ENCODE results near the gene CETP.

The CETP gene

DNA sequence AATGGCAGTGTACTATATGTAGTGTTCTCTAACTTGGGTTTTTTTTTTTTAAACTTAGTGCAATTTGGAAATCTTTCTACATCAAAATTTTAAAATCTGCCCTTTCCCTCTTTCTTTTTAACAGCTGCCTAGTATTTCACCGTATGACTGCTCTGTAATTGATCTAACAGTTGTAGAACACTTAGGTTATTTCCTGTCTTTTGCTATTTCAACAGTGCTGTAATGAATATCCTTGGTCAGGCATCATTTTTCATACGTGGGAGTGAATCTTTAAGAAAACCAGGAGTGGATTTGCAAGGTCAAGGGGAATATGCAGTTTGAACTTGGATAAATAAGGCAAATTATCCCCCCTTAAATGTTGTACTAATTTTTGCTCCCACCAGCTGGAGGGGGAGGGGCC lies 31.5 kb downstream of the CETP start:
- DNase-seq (no peak), ATAC-seq (ENCODE audit: insufficient read depth, low read depth) (no peak)
- no peak for TF ChIP-seq EZH2 (IDR thresholded peaks at IDR 0.05; ENCODE audit: borderline replicate concordance, low read depth, low read length, severe bottlenecking)
- TF ChIP-seq, protein P1, sequence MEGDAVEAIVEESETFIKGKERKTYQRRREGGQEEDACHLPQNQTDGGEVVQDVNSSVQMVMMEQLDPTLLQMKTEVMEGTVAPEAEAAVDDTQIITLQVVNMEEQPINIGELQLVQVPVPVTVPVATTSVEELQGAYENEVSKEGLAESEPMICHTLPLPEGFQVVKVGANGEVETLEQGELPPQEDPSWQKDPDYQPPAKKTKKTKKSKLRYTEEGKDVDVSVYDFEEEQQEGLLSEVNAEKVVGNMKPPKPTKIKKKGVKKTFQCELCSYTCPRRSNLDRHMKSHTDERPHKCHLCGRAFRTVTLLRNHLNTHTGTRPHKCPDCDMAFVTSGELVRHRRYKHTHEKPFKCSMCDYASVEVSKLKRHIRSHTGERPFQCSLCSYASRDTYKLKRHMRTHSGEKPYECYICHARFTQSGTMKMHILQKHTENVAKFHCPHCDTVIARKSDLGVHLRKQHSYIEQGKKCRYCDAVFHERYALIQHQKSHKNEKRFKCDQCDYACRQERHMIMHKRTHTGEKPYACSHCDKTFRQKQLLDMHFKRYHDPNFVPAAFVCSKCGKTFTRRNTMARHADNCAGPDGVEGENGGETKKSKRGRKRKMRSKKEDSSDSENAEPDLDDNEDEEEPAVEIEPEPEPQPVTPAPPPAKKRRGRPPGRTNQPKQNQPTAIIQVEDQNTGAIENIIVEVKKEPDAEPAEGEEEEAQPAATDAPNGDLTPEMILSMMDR (IDR thresholded peaks at IDR 0.05; ENCODE audit: borderline replicate concordance, extremely low read depth, low read length, poor library complexity, severe bottlenecking): no peak
- H3K79me2 ChIP-seq (ENCODE audit: insufficient read depth, low read length): no peaks in the 10 kb centered on the region
- H3K36me3 ChIP-seq (ENCODE audit: insufficient read depth, low read length): no peaks in the 10 kb centered on the region
- H4K20me1 ChIP-seq (ENCODE audit: insufficient read depth, low read length): no peaks in the 10 kb centered on the region
- no peak overlapping the region for H3K27ac ChIP-seq (ENCODE audit: low read length)
- H3K4me1 ChIP-seq (ENCODE audit: insufficient read depth, low read length): peaks cover 18% of the 10 kb centered on the region
- H3K9ac ChIP-seq (ENCODE audit: low read depth, low read length): no peak overlapping the region
- no peak overlapping the region for H2AFZ ChIP-seq (ENCODE audit: low read depth, low read length)
- no peak overlapping the region for H3K4me3 ChIP-seq (ENCODE audit: low read depth in 1 of 2, low read length in 2 of 2)
- H3K27me3 ChIP-seq (ENCODE audit: insufficient read depth, low read length, poor library complexity): no peaks in the 10 kb centered on the region
- no peaks in the 10 kb centered on the region for H3K9me3 ChIP-seq (ENCODE audit: insufficient read depth, low read length, severe bottlenecking)
- H3K4me2 ChIP-seq (ENCODE audit: insufficient read depth, low read length): no peak overlapping the region

DNA sequence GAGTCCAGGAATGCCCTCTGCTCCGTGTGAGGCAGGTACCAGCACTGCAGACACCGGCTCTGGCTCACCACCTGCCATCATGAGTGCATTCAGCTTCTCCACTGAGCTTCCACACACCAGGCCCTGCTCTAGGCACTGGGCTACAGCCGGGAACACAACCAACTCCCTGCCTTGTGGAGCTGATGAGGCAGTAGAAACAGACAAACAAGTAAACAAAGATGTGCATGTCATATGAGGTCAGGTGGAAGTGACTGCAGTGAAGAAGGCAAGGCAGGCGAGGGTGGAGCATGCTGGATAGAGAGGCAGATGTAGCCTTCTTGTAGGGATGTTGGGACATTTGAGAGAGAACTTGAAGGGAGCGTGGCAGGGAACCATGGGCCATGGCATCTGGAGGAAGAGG lies 32.6 kb downstream of the CETP start:
- Histone ChIP-seq H3K9me3 (ENCODE audit: insufficient read depth, low read length, severe bottlenecking) (no peaks in the 10 kb centered on the region), H3K4me1 (ENCODE audit: insufficient read depth, low read length) (peaks cover 10% of the 10 kb centered on the region), H3K36me3 (ENCODE audit: insufficient read depth, low read length) (no peaks in the 10 kb centered on the region), H3K4me3 (ENCODE audit: low read depth in 1 of 2, low read length in 2 of 2) (no peak overlapping the region), H3K79me2 (ENCODE audit: insufficient read depth, low read length) (no peaks in the 10 kb centered on the region), H3K9ac (ENCODE audit: low read depth, low read length) (no peak overlapping the region), H2AFZ (ENCODE audit: low read depth, low read length) (no peak overlapping the region), H3K4me2 (ENCODE audit: insufficient read depth, low read length) (no peak overlapping the region), H4K20me1 (ENCODE audit: insufficient read depth, low read length) (no peaks in the 10 kb centered on the region), H3K27me3 (ENCODE audit: insufficient read depth, low read length, poor library complexity) (no peaks in the 10 kb centered on the region), H3K27ac (ENCODE audit: low read length) (no peak overlapping the region)
- TF ChIP-seq EZH2 (IDR thresholded peaks at IDR 0.05; ENCODE audit: borderline replicate concordance, low read depth, low read length, severe bottlenecking): no peak
- TF ChIP-seq, protein P1 (IDR thresholded peaks at IDR 0.05; ENCODE audit: borderline replicate concordance, extremely low read depth, low read length, poor library complexity, severe bottlenecking): no peak
- no peak for DNase-seq
- no peak for ATAC-seq (ENCODE audit: insufficient read depth, low read depth)

DNA sequence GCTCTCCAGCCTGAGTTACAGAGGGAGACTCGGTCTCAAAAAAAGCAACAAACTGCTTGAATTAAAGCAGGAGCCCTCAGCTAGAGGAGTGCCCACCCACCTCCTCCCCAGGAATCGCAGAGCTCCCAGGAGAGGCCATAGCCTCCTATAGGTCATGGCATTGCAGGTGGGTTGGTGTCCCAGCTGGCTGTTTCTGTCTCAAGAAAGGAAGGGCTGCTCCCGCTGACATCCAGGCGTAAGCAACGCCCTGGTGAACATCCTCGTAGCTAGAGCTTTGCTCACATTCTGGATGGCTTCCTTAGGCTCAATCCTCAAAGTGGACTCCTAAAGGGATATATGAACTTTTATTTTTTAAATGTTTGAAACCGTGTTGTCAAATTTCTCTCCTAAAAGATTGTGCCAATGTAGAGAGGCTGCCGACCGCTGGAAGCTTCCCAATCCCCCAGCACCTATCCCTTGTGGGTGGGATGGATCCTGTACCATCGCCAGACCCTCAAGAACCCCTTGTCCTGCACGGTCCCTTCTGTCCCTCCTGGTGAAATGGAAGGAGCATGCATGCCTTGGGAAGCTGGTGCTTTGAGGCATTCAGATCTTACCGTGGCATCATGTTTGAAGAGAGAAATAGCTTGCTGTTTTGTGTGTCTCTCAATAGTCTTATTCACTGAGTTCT lies 33.5 kb downstream of the CETP start:
- Histone ChIP-seq H3K79me2 (ENCODE audit: insufficient read depth, low read length) (no peaks in the 10 kb centered on the region), H3K9me3 (ENCODE audit: insufficient read depth, low read length, severe bottlenecking) (no peaks in the 10 kb centered on the region), H3K4me2 (ENCODE audit: insufficient read depth, low read length) (no peak overlapping the region), H3K9ac (ENCODE audit: low read depth, low read length) (no peak overlapping the region), H3K4me3 (ENCODE audit: low read depth in 1 of 2, low read length in 2 of 2) (no peak overlapping the region), H3K27me3 (ENCODE audit: insufficient read depth, low read length, poor library complexity) (no peaks in the 10 kb centered on the region), H3K27ac (ENCODE audit: low read length) (no peak overlapping the region), H2AFZ (ENCODE audit: low read depth, low read length) (no peak overlapping the region), H4K20me1 (ENCODE audit: insufficient read depth, low read length) (no peaks in the 10 kb centered on the region), H3K4me1 (ENCODE audit: insufficient read depth, low read length) (peaks cover 2% of the 10 kb centered on the region), H3K36me3 (ENCODE audit: insufficient read depth, low read length) (no peaks in the 10 kb centered on the region)
- ATAC-seq (ENCODE audit: insufficient read depth, low read depth): no peak
- TF ChIP-seq EZH2 (IDR thresholded peaks at IDR 0.05; ENCODE audit: borderline replicate concordance, low read depth, low read length, severe bottlenecking): no peak
- TF ChIP-seq, protein P1 (IDR thresholded peaks at IDR 0.05; ENCODE audit: borderline replicate concordance, extremely low read depth, low read length, poor library complexity, severe bottlenecking): no peak
- no peak for DNase-seq
